ENCODE measurements around the gene CPA5.
"Not testable (repeated sequence)": the region's sequence is repeated elsewhere in the genome, so short reads cannot be mapped to it uniquely, and the experiment has no call there.

Gene CPA5

DNA sequence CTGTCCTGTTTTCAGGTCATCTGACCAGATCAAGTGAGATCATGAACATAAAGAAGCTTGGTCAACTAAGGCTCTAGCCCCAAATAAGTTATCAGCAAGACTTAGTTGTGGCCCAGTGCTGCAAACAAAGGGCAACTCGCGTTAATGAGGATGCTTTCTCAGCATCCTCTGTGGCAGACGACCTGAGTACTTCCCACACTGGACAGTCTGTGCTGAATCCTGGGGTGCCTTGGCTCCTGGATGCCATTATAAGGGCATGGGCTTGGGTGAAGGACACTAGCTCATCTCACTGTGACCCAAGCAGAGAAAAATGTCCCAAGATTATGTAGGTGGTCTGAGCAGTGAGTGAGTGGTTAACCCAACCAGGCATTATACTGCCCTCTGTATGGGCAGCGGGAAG, 13.9 kb downstream of the CPA5 start:
- DNase-seq (ENCODE audit: low read depth in 3 of 3, low spot score in 1 of 3): no peak

DNA sequence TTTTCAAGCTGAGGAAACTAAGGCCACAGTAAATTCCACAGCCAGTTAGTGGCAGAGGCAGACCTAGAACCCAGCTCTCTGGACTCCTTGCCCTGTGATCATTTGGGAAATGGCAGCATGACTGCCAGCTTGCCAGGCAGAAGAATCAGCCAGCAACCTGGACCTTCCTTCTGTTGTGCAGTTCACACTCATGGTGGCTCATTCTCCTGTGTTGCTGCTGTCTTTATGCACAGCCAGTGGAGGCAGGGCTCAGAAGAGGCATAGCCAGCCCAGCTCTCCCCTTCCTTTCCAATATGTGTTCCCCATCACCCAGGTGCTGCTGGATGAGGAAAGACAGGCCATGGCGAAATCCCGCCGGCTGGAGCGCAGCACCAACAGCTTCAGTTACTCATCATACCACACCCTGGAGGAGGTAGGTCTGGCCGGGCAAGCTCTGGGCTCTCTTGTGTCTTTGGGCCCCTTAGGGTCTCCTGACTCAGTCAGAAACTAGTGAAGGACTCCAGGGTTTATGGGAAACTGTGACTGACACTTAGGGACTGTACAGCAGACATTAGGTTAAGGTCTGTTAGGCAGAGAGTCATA, 14.8 kb downstream of the CPA5 start:
- no peak for DNase-seq (ENCODE audit: low read depth in 3 of 3, low spot score in 1 of 3)

DNA sequence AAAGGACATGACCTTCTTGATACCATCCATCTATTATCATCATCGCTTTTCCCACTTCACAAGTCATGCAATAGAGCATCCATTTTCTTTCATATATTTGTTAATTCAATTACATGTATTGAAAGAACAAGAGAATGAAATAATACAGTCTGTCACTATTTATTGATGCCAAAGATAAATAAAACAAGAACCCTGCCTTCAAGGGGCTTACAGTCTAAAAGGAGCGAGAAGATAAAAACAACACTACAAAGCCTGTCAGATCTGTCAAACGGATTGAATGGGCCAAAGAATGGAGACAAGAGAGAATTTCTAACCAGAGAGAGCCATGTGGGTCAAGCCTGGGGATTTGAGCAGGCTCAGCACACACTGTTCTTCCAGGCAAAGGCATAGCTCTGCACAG, 15.9 kb downstream of the CPA5 start:
- no peak for DNase-seq (ENCODE audit: low read depth in 3 of 3, low spot score in 1 of 3)

DNA sequence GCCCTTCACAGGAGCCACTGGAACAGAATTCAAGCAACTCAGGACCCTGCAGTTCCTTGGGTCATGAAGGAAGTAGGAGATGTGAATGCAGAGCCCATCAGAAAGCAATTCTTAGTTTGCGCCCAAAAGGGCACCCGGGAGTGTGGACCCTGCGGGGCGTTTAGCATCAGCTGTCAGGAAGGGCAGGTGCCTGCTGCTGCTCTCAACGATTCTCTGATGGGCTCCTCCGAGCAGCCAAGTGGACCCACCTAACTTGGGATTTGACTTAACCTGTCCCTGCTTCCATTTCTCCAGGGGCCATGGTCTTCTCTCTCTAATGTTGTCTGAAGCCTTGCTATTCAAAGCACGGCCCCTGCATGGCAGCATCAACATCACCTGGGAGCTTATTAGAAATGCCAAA, 17.1 kb downstream of the CPA5 start:
- no peak for DNase-seq (ENCODE audit: low read depth in 3 of 3, low spot score in 1 of 3)

DNA sequence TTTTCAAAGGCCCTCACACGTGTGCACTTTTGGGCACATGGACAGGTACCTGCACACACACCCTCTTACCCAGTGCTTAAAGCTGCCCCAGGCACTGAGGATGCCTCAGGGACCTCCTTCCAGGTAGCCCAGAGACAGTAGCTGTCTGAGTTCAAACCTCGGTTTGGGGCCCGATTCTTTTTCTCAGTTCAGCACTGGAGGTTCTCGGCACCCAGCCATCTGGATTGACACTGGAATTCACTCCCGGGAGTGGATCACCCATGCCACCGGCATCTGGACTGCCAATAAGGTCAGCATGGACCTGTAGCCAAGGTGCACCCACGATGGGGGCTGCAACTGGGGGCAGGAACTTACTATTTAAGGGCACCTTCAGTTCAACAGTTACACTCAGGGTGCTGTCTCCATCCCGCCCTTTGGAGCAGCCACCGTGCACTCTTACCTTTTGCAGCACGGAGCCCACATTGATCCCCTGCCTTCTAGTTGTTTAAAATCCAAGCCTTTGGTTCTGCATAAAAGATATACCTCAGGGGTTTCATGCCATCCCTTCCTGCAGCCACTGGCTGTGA, 17.7 kb downstream of the CPA5 start:
- no peak for DNase-seq (ENCODE audit: low read depth in 3 of 3, low spot score in 1 of 3)

DNA sequence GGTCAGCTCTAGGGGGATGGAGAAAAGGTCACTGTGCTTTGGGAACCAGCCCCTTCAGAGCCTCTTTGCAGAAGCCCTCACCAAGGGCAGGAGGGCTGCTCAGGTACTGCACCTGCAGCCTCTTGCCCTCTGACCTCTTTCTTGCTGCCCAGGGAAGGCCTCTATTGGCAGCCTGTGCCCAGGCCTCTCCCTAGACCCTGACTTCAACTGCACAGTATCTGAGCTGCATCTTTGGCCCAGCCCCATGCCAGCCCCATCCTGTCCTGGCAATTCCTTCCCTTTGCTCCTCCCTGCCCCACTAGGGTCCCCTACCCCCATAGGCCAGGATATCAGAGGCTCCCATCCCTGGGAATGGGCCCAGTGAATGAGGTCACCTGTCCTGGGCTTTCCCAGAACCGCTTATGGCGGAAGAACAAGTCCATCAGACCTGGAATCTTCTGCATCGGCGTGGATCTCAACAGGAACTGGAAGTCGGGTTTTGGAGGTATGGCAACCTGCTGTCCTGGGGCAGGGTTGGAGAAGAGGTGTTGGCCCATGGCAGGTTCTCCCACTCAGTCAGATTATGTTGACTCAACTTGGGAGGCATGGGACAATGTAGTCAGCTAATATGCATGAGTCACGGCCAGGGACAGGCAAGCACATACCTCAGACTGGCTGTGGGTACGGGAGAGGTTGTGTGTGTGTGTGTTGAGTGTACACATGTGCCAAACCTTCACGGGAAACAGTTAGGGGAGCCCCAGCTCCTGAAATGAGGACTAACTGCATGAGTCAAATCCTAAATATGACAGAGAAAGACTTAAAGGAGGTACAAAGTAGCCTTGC, 18.6 kb downstream of the CPA5 start:
- no peak for DNase-seq (ENCODE audit: low read depth in 3 of 3, low spot score in 1 of 3)

DNA sequence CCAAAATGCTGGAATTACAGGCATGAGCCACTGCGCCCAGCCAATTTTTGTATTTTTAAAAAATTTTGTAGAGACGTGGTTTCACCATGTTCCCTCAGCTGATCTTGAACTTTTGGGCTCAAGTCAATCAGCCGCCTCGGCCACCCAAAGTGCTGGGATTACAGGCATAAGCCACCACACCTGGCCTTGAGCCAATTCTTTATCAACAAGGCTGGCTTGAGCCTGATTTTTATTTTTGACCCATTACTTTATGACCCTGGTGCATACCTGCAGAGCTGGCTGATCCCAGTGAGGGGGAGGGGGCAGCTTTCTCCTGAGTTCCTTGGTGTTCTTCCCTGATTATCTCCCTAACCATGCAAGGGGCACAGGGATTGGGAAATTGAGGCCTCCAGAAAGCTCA, 19.8 kb downstream of the CPA5 start:
- no peak for DNase-seq (ENCODE audit: low read depth in 3 of 3, low spot score in 1 of 3)

DNA sequence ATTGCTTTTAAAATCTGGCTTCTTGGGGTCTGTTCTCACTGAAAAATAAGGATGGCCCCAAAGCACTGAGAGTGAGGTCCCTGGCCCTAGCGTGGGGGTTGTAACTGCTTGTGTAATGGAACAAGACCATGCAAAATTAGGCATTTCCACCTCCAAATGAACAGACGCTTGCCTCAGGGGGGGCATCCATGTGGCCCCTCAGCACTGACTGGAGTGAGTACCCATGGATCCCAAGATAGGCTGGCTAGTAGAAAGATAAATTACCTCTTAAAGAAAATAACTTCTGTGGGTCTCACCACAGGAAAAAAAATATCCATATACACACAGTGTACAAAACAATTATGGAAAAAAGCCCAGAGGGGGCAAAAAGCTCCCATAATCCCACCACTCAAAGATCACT, 20.5 kb downstream of the CPA5 start:
- DNase-seq (ENCODE audit: low read depth in 3 of 3, low spot score in 1 of 3): no peak

DNA sequence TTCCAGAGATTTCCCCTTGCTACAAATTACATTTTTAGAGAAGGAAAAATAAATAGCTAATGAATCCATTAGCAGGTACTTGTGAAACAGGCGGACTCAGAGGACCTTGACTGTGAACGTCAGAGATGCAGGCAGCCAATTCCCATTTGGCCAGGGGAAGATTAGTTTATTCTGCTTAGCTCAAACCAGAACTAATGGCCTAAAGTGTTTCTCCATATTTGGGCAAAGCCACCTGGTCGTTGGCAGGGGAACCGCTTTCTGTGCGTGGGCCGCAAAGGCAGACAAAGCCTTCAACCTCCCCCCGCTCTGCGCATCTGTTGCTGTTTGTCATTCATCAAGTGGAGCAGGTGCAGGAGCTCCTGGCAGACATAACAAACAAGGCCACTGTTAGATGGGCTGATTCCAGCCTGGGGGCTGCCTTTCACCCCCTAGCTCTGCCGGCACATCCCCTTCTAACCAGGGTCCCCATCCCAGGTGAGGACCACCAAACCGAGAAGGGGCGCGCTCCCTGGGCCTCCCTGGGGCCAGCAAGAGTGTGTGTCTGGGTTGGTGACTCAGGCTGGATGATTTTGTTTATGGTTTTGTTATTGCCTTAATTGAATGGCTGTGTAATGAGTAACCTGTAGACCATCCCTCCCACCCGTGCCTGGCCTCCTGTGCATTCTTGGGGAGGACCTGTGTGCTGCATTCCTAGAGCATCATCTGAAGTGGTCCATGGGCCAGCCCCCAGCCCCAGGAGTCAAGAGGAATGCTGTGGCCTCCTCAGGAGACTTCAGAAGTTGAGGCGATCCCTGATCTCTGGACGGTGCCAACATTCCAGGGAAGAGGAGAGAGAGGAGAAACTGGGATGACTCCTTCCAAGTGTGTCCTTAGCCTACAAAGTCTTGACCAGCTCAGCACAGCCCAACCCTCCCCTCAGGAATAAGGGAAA, 21.2 kb downstream of the CPA5 start:
- no peak for DNase-seq (ENCODE audit: low read depth in 3 of 3, low spot score in 1 of 3)

DNA sequence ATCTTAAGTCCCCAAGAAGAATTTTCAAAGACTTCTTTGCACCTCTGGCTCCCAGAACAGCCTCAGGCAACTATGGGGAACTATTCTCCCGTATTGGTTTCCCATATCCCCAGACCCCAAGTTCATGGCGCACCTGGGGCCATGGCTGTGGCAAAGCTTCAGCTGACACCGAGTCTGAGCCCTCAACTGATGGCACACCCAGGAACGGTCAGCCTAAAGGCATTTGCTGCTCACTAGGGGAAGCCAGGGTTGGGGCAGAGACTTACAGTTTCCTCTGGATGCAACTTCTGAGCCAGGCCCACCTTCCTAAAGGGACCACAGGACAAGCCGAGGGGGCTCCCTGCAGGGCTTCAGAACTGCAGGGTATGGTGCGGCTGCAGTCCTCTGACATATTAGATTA, 21.9 kb downstream of the CPA5 start:
- DNase-seq (ENCODE audit: low read depth in 3 of 3, low spot score in 1 of 3): no peak

DNA sequence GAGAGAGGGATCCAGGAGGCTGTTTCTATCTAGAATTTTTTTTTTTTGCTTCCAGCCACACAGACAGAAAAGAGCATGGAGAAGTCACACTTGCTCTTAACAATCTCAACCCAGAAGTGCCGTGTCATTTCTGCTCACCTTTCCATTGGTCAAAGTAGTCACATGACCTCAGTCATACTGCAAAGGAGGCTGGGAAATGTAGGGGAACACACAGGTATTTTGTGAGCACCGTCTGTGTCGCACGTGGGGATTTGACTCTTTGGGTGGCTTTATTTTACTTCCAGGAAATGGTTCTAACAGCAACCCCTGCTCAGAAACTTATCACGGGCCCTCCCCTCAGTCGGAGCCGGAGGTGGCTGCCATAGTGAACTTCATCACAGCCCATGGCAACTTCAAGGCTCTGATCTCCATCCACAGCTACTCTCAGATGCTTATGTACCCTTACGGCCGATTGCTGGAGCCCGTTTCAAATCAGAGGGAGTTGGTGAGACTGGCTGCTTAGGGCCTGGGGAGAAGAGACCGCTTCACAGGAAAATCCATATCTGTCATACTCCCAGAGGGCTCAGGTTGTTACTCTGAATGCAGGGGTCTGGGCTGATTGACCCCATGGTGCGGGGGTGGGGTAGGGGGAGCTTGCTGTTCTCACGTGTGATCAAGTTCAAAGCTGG, 22.6 kb downstream of the CPA5 start:
- no peak for DNase-seq (ENCODE audit: low read depth in 3 of 3, low spot score in 1 of 3)

DNA sequence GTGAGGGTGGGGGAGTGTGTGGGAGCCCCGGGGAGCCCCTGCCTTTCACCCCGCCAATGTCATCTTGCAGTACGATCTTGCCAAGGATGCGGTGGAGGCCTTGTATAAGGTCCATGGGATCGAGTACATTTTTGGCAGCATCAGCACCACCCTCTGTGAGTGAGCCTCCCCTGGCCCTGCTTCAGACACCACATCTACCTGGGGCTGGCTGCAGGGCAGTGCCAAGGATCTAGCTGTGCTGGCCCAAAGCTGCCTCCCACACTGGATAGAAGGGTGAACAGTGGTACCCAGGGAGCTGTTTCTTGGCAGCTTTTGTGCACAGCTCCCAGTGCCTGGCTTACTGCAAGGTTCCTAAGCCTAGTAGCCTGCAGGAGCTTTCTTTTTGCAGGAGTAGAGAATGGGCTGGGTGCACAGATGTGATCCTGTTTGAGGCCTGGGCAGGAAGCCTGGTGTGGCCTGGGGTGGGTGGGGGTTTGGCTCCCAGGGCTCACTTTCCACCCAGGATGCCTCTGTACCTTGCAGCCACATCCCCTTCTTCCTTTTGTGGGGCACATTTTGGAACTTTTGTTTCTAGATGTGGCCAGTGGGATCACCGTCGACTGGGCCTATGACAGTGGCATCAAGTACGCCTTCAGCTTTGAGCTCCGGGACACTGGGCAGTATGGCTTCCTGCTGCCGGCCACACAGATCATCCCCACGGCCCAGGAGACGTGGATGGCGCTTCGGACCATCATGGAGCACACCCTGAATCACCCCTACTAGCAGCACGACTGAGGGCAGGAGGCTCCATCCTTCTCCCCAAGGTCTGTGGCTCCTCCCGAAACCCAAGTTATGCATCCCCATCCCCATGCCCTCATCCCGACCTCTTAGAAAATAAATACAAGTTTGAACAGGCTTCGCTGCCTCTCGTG, 23.5 kb downstream of the CPA5 start:
- DNase-seq (ENCODE audit: low read depth in 3 of 3, low spot score in 1 of 3): no peak

DNA sequence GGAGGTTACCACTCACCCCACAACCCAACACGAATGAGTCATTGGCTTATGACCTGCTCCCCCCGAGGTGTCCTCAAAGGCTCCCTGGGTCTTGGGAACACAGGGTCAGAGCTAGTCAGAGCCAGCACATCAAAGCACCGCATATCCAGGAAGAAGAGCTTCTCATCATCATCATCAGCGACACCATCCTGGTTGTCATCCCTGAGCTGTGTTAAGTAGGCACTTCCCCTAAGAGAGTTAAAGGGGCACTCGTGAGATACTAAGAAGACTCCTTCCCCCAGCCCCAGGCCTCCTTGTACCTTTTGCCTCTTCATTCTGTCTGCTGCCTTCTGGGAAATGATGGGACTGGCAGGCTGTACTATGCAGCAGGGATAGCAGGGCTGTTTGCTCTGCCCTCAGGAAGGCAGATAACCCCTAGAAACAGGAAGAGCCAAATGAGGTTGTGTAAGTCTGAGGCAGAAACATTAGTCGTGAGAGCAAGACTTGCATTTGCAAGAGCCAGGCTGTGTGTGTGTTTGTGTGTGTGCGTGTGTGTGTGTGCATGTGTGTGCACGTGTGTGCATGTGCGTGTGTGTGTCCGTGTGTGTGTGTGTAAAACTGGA, 24.6 kb downstream of the CPA5 start:
- no peak for DNase-seq (ENCODE audit: low read depth in 3 of 3, low spot score in 1 of 3)

DNA sequence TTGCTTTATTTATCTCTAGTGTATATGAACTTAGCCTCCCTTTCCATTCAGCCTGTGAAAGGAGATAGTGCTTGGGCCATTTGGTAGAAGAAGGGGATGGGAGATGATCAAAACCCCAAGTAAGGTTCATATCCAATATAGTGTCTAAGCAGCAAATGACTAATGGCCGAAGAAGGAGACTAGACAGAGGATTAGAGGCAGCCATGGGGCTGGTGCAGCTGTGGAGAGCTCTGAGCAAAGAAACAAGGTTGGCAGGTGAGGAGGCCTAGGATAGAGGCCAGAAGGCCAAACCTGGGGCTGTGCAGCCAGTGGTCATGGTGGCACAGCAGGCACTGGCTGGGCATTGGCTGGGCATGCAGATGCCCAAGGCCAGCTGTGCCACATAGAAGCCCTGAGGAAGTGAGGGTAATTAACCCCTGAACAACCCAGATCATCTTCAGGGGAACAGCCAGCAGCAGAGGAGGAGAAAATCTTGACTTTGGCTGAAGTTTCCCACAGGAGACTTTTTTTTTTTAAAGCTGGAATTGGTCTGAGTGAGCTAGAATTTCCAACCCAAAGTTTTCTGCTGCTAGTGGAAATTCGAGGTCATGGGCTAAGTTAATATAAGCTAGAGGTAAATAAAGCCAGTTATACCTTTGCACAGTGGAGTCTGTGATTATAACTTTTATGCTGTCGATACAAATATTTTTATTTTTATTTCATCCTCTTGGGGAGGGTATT, 25.4 kb downstream of the CPA5 start:
- DNase-seq (ENCODE audit: low read depth in 3 of 3, low spot score in 1 of 3): no peak

DNA sequence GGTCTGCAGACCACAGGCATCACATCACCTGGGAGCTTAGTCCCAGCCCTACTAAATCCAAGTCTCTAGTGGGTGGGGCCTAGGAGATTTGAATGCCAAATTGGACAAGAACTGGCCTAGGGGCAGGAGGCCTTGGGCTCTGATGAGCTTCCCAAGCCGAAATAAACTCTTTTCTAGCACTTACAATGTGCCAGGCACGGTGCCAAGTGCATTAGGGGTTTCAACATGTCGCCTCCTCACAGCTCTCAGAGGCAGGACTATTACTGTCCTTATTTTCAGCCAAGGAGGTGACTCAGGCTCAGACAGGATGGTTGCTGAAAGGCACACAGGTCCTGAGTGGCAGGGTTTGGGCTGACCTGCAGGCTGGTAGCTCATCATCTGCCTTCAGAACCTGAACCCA, 26.4 kb downstream of the CPA5 start:
- DNase-seq (ENCODE audit: low read depth in 3 of 3, low spot score in 1 of 3): no peak

DNA sequence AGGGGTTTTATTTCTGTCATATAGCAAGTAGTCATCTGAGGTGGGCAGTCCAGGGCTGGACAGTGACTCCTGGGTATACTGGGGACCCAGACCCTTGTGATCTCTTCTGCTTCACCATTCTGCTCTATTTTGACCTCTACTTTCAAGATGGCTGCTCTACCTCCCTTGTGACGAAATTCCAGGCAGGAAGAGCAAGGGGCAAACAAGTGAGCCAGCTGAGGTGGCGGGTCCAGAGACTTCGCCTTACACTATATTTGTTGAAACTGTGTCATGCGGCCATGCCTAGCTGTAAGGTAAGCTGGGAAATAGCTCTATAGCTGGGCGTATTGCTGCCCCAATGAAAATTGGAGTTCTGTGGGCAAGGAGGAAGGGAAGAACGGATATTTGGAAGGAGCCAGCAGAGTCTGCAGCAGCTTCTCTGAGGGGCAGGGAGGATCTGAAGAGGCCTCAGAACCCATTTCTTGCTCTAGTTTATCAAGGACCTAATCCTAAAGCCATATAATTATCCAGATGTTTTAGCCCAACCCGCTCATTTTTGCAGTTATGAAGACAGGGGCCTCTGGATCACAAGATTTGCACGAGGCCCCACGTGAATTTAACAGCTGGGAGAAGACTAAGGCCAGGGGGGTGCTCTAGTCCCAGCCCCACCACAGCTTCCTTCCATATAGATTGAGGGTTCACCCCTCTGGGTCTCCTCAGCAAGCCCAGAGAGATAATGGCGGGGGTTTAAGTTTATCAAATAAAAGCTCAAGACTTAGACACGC, 28.0 kb downstream of the CPA5 start:
- DNase-seq (ENCODE audit: low read depth in 3 of 3, low spot score in 1 of 3): no peak

DNA sequence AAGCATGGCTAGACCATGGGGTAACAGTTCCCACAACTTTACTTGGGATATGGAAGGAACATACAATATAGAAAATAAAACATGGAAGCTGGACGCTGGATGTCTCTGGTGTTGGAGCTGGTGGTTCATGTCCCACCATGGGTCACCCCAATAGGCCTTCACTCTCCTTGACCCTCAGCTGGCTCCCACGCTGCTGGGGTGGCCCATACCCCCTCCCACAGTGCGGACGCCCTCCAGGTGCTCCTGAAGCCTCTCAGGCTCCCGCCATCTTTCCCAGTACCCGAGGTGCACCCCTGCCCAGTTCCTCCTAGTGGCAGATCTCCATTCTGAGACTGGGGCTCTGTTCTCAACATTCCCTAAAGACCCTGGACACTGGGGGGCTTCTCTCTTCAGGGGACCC, 29.9 kb downstream of the CPA5 start:
- DNase-seq (ENCODE audit: low read depth in 3 of 3, low spot score in 1 of 3): no peak

DNA sequence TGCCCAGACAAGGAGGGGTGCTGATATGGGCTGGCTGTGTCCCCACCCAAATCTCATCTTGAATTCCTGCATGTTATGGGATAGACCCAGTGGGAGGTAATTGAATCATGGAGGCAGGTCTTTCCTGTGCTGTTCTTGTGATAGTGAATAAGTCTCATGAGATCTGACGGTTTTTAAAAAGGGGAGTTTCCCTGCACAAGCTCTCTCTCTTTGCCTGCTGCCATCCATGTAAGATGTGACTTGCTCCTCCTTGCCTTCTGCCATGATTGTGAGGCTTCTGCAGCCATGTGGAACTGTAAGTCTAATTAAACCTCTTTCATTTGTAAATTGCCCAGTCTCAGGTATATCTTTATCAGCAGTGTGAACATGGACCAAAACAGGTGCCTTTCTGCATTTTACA, 31.8 kb downstream of the CPA5 start:
- DNase-seq (ENCODE audit: low read depth in 3 of 3, low spot score in 1 of 3): not testable (repeated sequence)

All from stimulated activated CD4-positive, alpha-beta T cell treated with anti-CD3 and anti-CD28 coated beads, TNF-alpha, amount 100 ng/mL, for 1 hour (primary cell).